Ishikawa (cell line): ENCODE measurements around the gene CLN6.

Experiments
- CEBPB ChIP-seq: IDR thresholded peaks from 2 replicates; pipeline ENCODE4 v1.6.1; 2012
- CREB1 ChIP-seq: IDR thresholded peaks from 2 replicates; pipeline ENCODE4 v1.6.1; 2012; ENCODE audit warnings: low read depth
- EGR1 ChIP-seq: IDR thresholded peaks from 2 replicates; pipeline ENCODE4 v1.6.1; 2012
- EP300 ChIP-seq: IDR thresholded peaks from 2 replicates; pipeline ENCODE4 v1.6.1; 2012; ENCODE audit warnings: borderline replicate concordance
- FOXM1 ChIP-seq: IDR thresholded peaks from 2 replicates; pipeline ENCODE4 v1.6.1; 2012; ENCODE audit warnings: low read depth, borderline replicate concordance
- NFIC ChIP-seq: IDR thresholded peaks from 2 replicates; pipeline ENCODE4 v1.6.1; 2012
- RAD21 ChIP-seq: IDR thresholded peaks from 2 replicates; pipeline ENCODE4 v1.6.1; 2012; ENCODE audit warnings: low read depth
- TAF1 ChIP-seq: IDR thresholded peaks from 2 replicates; pipeline ENCODE4 v1.6.1; 2012; ENCODE audit warnings: low read depth, mild to moderate bottlenecking
- TCF12 ChIP-seq: IDR thresholded peaks from 2 replicates; pipeline ENCODE4 v1.6.1; 2012; ENCODE audit warnings: low read depth
- TEAD4 ChIP-seq: IDR thresholded peaks from 2 replicates; pipeline ENCODE4 v1.6.1; 2012
- YY1 ChIP-seq: IDR thresholded peaks from 2 replicates; pipeline ENCODE4 v1.6.1; 2012; ENCODE audit warnings: low read depth
- ZBTB7A ChIP-seq: IDR thresholded peaks from 2 replicates; pipeline ENCODE4 v1.6.1; 2012; ENCODE audit warnings: low read depth
- TF ChIP-seq, protein P1 (sequence below): IDR thresholded peaks from 2 replicates; pipeline ENCODE4 v1.6.1; 2012; ENCODE audit warnings: low read depth, mild to moderate bottlenecking
- TF ChIP-seq, protein P2 (sequence below): IDR thresholded peaks from 2 replicates; pipeline ENCODE4 v1.6.1; 2012
- TF ChIP-seq, protein P3 (sequence below): IDR thresholded peaks from 2 replicates; pipeline ENCODE4 v1.6.1; 2012

The CLN6 gene

DNA sequence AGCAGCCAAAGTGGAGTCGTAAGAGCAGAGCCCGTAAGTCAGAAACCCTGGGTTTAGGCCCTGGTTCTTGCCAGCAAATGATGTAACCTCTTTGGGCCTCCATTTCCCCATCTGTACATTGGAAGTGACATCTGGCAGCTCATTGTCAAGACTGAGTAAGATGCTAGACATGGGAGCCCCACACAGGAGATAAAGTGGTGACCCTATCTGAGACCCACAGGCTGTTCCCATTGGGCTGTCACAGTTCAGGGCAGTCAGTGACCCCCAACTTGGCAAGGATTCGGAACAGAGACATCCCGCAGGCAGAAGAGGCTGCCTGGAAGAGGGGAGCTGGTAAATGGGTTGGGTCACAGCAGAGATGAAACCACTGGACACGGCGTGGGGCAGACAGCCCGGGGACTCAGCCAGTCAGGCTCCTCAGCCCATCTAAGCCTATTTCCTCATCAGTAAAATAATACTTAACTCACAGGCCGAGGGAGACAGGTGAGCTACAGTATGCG is 1.8 kb downstream of the CLN6 start:
- TF ChIP-seq, protein P1, sequence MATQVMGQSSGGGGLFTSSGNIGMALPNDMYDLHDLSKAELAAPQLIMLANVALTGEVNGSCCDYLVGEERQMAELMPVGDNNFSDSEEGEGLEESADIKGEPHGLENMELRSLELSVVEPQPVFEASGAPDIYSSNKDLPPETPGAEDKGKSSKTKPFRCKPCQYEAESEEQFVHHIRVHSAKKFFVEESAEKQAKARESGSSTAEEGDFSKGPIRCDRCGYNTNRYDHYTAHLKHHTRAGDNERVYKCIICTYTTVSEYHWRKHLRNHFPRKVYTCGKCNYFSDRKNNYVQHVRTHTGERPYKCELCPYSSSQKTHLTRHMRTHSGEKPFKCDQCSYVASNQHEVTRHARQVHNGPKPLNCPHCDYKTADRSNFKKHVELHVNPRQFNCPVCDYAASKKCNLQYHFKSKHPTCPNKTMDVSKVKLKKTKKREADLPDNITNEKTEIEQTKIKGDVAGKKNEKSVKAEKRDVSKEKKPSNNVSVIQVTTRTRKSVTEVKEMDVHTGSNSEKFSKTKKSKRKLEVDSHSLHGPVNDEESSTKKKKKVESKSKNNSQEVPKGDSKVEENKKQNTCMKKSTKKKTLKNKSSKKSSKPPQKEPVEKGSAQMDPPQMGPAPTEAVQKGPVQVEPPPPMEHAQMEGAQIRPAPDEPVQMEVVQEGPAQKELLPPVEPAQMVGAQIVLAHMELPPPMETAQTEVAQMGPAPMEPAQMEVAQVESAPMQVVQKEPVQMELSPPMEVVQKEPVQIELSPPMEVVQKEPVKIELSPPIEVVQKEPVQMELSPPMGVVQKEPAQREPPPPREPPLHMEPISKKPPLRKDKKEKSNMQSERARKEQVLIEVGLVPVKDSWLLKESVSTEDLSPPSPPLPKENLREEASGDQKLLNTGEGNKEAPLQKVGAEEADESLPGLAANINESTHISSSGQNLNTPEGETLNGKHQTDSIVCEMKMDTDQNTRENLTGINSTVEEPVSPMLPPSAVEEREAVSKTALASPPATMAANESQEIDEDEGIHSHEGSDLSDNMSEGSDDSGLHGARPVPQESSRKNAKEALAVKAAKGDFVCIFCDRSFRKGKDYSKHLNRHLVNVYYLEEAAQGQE, result no peak
- no peak for TF ChIP-seq CEBPB

DNA sequence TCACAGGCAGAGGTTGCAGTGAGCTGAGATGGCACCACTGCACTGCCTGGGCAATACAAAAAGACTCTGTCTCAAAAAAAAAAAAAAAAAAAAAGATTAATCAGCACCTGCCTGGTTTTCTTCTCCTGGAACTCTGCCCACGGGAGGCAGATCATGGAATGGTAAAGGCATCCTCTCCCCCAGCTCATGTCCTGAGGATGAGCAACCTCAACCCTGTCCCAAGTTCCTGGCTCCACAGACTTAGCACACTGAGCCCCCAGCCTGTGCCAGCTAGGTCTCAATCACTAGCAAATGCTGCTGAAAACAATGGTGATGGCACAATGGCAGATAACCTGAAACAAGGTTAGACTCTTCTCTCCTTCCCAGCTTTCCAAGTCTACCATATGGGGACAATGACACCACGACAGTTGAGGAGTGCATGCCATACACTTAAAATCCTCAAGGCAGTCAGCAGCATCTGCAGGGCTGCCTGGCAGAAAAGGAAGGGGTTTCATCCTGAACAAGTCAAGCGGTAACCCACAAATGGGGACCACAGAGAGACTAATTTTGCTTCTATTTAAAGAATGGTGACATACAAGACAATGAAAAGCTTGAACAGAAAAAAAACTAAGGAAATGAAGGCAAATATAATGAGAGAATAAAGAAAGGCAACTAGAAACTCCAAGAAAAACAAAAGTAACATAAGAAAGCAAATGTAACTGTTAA is 4.8 kb downstream of the CLN6 start:
- TF ChIP-seq RAD21 (no peak), EGR1 (no peak)

DNA sequence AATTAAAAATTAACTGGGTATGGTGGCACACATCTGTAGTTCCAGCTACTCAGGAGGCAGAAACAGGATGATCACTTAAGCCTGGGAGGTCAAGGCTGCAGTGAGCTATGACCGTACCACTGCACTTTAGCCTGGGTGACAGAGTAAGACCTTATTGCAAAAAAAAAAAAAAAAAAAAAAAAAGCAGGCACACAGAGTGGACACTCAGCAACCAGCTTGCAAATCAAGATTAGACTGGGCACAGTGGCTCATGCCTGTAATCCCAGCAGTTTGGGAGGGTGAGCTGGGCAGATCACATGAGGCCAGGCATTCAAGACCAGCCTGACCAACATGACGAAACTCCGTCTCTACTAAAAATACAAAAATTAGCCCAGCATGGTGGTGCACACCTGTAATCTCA is 5.4 kb downstream of the CLN6 start:
- TF ChIP-seq TAF1 (no peak), EGR1 (no peak), EP300 (no peak), TEAD4 (no peak), ZBTB7A (no peak), CREB1 (no peak), NFIC (no peak), CEBPB (no peak), RAD21 (no peak), TCF12 (no peak), FOXM1 (no peak), YY1 (no peak)
- TF ChIP-seq, protein P2, sequence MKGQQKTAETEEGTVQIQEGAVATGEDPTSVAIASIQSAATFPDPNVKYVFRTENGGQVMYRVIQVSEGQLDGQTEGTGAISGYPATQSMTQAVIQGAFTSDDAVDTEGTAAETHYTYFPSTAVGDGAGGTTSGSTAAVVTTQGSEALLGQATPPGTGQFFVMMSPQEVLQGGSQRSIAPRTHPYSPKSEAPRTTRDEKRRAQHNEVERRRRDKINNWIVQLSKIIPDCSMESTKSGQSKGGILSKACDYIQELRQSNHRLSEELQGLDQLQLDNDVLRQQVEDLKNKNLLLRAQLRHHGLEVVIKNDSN, result no peak
- TF ChIP-seq, protein P1, result no peak
- TF ChIP-seq, protein P3, sequence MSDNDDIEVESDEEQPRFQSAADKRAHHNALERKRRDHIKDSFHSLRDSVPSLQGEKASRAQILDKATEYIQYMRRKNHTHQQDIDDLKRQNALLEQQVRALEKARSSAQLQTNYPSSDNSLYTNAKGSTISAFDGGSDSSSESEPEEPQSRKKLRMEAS, result no peak

DNA sequence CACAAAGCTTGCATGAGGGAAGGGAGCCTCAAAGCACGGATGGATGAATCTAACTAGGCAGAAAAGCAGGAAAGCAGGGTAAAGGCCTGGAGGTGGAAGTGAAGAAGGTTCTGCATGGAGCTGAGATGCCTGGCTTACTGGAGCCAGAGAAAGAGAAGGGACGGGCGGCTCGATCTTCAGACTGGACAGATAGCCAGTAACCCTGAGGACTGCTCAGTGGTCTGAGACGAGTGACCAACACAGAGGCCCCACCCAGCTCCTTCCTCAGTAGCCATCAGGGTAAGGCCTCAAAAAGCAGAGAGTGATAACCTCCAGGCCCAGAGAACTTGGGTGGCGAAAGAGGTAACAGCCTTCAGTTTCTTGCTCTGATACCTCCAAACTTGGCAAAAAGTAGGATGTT is 6.4 kb downstream of the CLN6 start:
- TF ChIP-seq TCF12, result no peak
- no peak for TF ChIP-seq YY1
- no peak for TF ChIP-seq NFIC
- no peak for TF ChIP-seq TEAD4
- no peak for TF ChIP-seq TAF1
- no peak for TF ChIP-seq CREB1
- no peak for TF ChIP-seq FOXM1
- TF ChIP-seq CEBPB, result no peak
- TF ChIP-seq ZBTB7A, result no peak
- TF ChIP-seq, protein P3, result no peak
- TF ChIP-seq EP300, result no peak
- TF ChIP-seq, protein P2, result no peak
- no peak for TF ChIP-seq EGR1
- no peak for TF ChIP-seq RAD21
- TF ChIP-seq, protein P1, result no peak

DNA sequence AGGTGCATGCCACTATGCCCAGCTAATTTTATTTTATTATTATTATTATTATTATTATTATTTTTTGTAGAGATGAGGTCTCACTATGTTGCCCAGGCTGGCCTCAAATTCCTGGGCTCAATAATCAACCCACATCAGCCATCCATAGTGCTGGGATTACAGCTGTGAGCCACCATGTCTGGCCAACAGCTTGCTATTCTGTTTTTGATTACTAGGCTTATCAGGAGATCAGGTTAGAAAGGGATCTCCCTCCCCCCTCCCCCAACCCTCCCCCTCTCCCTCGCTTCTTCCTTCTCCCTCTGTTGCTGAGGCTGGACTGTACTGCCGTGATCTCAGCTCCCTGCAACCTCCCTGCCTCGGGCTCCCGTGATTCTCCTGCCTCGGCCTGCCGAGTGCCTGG is 8.6 kb downstream of the CLN6 start:
- TF ChIP-seq EGR1 (no peak), CEBPB (no peak), EP300 (no peak), YY1 (no peak), FOXM1 (no peak), TCF12 (no peak), TEAD4 (no peak), RAD21 (no peak), CREB1 (no peak), ZBTB7A (no peak), TAF1 (no peak), NFIC (no peak)
- TF ChIP-seq, protein P2, result no peak
- TF ChIP-seq, protein P1, result no peak
- TF ChIP-seq, protein P3, result no peak
